ENCODE measurements around the gene MPPED1.

GRCh38 chr22:43479301-43479950 is 67.6 kb downstream of the MPPED1 start:
- TF ChIP-seq FOSL2 (IDR thresholded peaks at IDR 0.05; ENCODE audit: borderline replicate concordance, low read depth) (no peak), SIN3A (IDR thresholded peaks at IDR 0.05; ENCODE audit: borderline replicate concordance, low read depth, low read length) (no peak), USF2 (IDR thresholded peaks at IDR 0.05; ENCODE audit: borderline replicate concordance, low read depth, low read length) (no peak)
- TF ChIP-seq, protein P1, sequence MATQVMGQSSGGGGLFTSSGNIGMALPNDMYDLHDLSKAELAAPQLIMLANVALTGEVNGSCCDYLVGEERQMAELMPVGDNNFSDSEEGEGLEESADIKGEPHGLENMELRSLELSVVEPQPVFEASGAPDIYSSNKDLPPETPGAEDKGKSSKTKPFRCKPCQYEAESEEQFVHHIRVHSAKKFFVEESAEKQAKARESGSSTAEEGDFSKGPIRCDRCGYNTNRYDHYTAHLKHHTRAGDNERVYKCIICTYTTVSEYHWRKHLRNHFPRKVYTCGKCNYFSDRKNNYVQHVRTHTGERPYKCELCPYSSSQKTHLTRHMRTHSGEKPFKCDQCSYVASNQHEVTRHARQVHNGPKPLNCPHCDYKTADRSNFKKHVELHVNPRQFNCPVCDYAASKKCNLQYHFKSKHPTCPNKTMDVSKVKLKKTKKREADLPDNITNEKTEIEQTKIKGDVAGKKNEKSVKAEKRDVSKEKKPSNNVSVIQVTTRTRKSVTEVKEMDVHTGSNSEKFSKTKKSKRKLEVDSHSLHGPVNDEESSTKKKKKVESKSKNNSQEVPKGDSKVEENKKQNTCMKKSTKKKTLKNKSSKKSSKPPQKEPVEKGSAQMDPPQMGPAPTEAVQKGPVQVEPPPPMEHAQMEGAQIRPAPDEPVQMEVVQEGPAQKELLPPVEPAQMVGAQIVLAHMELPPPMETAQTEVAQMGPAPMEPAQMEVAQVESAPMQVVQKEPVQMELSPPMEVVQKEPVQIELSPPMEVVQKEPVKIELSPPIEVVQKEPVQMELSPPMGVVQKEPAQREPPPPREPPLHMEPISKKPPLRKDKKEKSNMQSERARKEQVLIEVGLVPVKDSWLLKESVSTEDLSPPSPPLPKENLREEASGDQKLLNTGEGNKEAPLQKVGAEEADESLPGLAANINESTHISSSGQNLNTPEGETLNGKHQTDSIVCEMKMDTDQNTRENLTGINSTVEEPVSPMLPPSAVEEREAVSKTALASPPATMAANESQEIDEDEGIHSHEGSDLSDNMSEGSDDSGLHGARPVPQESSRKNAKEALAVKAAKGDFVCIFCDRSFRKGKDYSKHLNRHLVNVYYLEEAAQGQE (IDR thresholded peaks at IDR 0.05; ENCODE audit: low read depth, low read length), result no peak
- TF ChIP-seq, protein P2, sequence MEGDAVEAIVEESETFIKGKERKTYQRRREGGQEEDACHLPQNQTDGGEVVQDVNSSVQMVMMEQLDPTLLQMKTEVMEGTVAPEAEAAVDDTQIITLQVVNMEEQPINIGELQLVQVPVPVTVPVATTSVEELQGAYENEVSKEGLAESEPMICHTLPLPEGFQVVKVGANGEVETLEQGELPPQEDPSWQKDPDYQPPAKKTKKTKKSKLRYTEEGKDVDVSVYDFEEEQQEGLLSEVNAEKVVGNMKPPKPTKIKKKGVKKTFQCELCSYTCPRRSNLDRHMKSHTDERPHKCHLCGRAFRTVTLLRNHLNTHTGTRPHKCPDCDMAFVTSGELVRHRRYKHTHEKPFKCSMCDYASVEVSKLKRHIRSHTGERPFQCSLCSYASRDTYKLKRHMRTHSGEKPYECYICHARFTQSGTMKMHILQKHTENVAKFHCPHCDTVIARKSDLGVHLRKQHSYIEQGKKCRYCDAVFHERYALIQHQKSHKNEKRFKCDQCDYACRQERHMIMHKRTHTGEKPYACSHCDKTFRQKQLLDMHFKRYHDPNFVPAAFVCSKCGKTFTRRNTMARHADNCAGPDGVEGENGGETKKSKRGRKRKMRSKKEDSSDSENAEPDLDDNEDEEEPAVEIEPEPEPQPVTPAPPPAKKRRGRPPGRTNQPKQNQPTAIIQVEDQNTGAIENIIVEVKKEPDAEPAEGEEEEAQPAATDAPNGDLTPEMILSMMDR (IDR thresholded peaks at IDR 0.05), result no peak
